HepG2 (cell line): ENCODE results near the gene CCDC170. TPM values are rescaled to one million over a fixed set of nuclear protein-coding genes. Genes with fewer than 3 reads are reported as not detected.
A peak's percentile ranks its signal among the peaks of the same experiment; 100 is the strongest.

Source experiments
- HMGXB3 ChIP-seq: sonication (generic); formaldehyde crosslinking; IDR thresholded peaks from 2 replicates; pipeline ENCODE4 v1.4.0; 2020; ENCODE audit warnings: missing genetic modification reagents, borderline replicate concordance
- HNF4G ChIP-seq, 2 experiments: sonication (generic) in 1 of 2; formaldehyde crosslinking in 1 of 2; IDR thresholded peaks; 2 replicates each; pipeline versions ENCODE4 v1.4.0 to v1.6.1; 2011 to 2020; ENCODE audit warnings: borderline replicate concordance in 2 of 2, low read depth in 2 of 2, mild to moderate bottlenecking in 2 of 2, low read length in 1 of 2, missing genetic modification reagents in 1 of 2, moderate library complexity in 1 of 2
- HNRNPUL1 ChIP-seq: fragments of 200-400 bp; formaldehyde crosslinking; IDR thresholded peaks from 2 replicates; pipeline ENCODE4 v1.6.1; 2017; ENCODE audit warnings: low read depth, mild to moderate bottlenecking, low read length, moderate library complexity
- MEF2D ChIP-seq: sonication (generic); formaldehyde crosslinking; IDR thresholded peaks from 2 replicates; pipeline ENCODE4 v1.5.1; 2020; ENCODE audit warnings: mild to moderate bottlenecking, missing genetic modification reagents
- SP1 ChIP-seq, 2 experiments: fragments of 450-650 bp in 1 of 2; sonication (generic) in 1 of 2; formaldehyde crosslinking in 1 of 2; IDR thresholded peaks; 2 replicates each; pipeline versions ENCODE4 v1.4.0 to v1.6.1; 2016 to 2020; ENCODE audit warnings: missing genetic modification reagents in 1 of 2
- TRAFD1 ChIP-seq: sonication (generic); formaldehyde crosslinking; IDR thresholded peaks from 2 replicates; pipeline ENCODE4 v1.5.1; 2020; ENCODE audit warnings: missing genetic modification reagents, mild to moderate bottlenecking, borderline replicate concordance
- ZNF331 ChIP-seq: sonication (generic); formaldehyde crosslinking; IDR thresholded peaks from 2 replicates; pipeline ENCODE4 v1.4.0; 2020; ENCODE audit warnings: missing genetic modification reagents
- ZNF652 ChIP-seq: IDR thresholded peaks from 2 replicates; pipeline ENCODE4 v1.6.1; 2016; ENCODE audit warnings: low read depth, borderline replicate concordance
- polyA plus RNA-seq, 8 experiments: library from polyadenylated mRNA; depleted of rRNA in 3 of 8; stranded (reverse) in 7 of 8; unstranded in 1 of 8; fragments of >200 nt; fragmentation: Illumina TruSeq in 4 of 8; extraction: Trizol in 4 of 8; gene quantifications; 2 replicates each; pipeline versions ENCODE4 v1.2.1 to v1.2.3, GENCODE V29; 2011 to 2016; ENCODE audit warnings: low read depth in 4 of 8, missing spikeins in 1 of 8, mixed read lengths in 1 of 8; ENCODE audit not compliant: insufficient read depth in 1 of 8
- total RNA-seq, 5 experiments: library from RNA; depleted of rRNA; stranded (reverse); fragments of >200 nt; fragmentation: Illumina TruSeq; extraction: Trizol; gene quantifications; 2 replicates each; pipeline ENCODE4 v1.2.3, GENCODE V29; 2016; ENCODE audit warnings: low read depth in 1 of 5
- TF ChIP-seq, protein P1 (sequence below): sonication (generic); formaldehyde crosslinking; IDR thresholded peaks from 2 replicates; pipeline ENCODE4 v1.5.0; 2020; ENCODE audit warnings: missing genetic modification reagents
- TF ChIP-seq, protein P2 (sequence below): IDR thresholded peaks from 2 replicates; pipeline ENCODE4 v1.6.1; 2016; ENCODE audit warnings: low read depth, borderline replicate concordance
- TF ChIP-seq, protein P3 (sequence below): sonication (generic); formaldehyde crosslinking; IDR thresholded peaks from 2 replicates; pipeline ENCODE4 v1.9.0; 2021; ENCODE audit warnings: missing genetic modification reagents, mild to moderate bottlenecking, borderline replicate concordance
- TF ChIP-seq, protein P4 (sequence below): sonication (generic); formaldehyde crosslinking; IDR thresholded peaks from 2 replicates; pipeline ENCODE4 v1.4.0; 2020; ENCODE audit warnings: low read depth, missing genetic modification reagents
- TF ChIP-seq, protein P5 (sequence below): sonication (generic); formaldehyde crosslinking; IDR thresholded peaks from 2 replicates; pipeline ENCODE4 v1.8.1; 2023; ENCODE audit warnings: mild to moderate bottlenecking, missing genetic modification reagents, borderline replicate concordance

The CCDC170 gene
- total and polyA plus RNA-seq, 2 of the 13 experiments (the other 11 are each of a cell fraction or from before 2014, with no cell fraction given) = 0.90 to 5.1 TPM

DNA sequence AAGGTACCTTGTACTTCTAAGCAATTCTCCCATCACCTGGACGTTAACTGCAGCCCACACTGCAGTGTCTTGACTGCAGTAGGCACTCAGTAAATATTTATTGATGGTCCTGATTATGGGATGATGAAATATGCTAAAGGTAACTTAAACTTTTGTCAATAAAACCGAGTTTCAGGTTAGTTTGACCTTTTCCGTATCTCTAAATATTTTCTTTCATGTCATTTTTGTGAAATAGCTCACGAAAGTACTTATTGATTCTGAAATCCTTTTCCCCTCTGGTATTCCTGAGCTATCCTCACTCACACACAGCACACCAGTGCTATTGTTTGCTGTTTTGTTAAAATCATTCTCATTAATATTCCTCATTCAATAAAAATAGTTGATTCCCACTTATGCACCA lies 164.3 kb downstream of the CCDC170 start (continued):
- TF ChIP-seq, protein P1, sequence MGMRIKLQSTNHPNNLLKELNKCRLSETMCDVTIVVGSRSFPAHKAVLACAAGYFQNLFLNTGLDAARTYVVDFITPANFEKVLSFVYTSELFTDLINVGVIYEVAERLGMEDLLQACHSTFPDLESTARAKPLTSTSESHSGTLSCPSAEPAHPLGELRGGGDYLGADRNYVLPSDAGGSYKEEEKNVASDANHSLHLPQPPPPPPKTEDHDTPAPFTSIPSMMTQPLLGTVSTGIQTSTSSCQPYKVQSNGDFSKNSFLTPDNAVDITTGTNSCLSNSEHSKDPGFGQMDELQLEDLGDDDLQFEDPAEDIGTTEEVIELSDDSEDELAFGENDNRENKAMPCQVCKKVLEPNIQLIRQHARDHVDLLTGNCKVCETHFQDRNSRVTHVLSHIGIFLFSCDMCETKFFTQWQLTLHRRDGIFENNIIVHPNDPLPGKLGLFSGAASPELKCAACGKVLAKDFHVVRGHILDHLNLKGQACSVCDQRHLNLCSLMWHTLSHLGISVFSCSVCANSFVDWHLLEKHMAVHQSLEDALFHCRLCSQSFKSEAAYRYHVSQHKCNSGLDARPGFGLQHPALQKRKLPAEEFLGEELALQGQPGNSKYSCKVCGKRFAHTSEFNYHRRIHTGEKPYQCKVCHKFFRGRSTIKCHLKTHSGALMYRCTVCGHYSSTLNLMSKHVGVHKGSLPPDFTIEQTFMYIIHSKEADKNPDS = peak; percentile 74; the same call in 1 of the 2 replicates
- TF ChIP-seq HMGXB3 (CRISPR knock-in tag) (no peak; the same call in 1 of the 2 replicates), MEF2D (CRISPR knock-in tag) (peak; percentile 52; the same call in 1 of the 2 replicates), HNRNPUL1 (no peak), ZNF331 (CRISPR knock-in tag) (peak; percentile 96), SP1 (IDR thresholded peaks at IDR 0.05) (no peak), SP1 (CRISPR knock-in tag; IDR thresholded peaks at IDR 0.05) (no peak), TRAFD1 (CRISPR knock-in tag) (no peak), HNF4G (IDR thresholded peaks at IDR 0.05; ENCODE audit: borderline replicate concordance, low read depth, low read length) (no peak), HNF4G (CRISPR knock-in tag; IDR thresholded peaks at IDR 0.05; ENCODE audit: borderline replicate concordance, low read depth) (peak; percentile 27; the same call in 1 of the 2 replicates), ZNF652 (CRISPR knock-in tag) (peak; percentile 57; the same call in 1 of the 2 replicates)
- TF ChIP-seq, protein P2, sequence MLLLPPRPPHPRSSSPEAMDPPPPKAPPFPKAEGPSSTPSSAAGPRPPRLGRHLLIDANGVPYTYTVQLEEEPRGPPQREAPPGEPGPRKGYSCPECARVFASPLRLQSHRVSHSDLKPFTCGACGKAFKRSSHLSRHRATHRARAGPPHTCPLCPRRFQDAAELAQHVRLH (CRISPR knock-in tag) = peak; percentile 71; the same call in 1 of the 2 replicates
- TF ChIP-seq, protein P3, sequence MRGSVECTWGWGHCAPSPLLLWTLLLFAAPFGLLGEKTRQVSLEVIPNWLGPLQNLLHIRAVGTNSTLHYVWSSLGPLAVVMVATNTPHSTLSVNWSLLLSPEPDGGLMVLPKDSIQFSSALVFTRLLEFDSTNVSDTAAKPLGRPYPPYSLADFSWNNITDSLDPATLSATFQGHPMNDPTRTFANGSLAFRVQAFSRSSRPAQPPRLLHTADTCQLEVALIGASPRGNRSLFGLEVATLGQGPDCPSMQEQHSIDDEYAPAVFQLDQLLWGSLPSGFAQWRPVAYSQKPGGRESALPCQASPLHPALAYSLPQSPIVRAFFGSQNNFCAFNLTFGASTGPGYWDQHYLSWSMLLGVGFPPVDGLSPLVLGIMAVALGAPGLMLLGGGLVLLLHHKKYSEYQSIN (CRISPR knock-in tag) = no peak
- TF ChIP-seq, protein P4, sequence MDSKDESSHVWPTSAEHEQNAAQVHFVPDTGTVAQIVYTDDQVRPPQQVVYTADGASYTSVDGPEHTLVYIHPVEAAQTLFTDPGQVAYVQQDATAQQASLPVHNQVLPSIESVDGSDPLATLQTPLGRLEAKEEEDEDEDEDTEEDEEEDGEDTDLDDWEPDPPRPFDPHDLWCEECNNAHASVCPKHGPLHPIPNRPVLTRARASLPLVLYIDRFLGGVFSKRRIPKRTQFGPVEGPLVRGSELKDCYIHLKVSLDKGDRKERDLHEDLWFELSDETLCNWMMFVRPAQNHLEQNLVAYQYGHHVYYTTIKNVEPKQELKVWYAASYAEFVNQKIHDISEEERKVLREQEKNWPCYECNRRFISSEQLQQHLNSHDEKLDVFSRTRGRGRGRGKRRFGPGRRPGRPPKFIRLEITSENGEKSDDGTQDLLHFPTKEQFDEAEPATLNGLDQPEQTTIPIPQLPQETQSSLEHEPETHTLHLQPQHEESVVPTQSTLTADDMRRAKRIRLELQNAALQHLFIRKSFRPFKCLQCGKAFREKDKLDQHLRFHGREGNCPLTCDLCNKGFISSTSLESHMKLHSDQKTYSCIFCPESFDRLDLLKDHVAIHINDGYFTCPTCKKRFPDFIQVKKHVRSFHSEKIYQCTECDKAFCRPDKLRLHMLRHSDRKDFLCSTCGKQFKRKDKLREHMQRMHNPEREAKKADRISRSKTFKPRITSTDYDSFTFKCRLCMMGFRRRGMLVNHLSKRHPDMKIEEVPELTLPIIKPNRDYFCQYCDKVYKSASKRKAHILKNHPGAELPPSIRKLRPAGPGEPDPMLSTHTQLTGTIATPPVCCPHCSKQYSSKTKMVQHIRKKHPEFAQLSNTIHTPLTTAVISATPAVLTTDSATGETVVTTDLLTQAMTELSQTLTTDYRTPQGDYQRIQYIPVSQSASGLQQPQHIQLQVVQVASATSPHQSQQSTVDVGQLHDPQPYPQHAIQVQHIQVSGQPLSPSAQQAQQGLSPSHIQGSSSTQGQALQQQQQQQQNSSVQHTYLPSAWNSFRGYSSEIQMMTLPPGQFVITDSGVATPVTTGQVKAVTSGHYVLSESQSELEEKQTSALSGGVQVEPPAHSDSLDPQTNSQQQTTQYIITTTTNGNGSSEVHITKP (CRISPR knock-in tag) = no peak
- TF ChIP-seq, protein P5, sequence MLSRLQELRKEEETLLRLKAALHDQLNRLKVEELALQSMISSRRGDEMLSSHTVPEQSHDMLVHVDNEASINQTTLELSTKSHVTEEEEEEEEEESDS (CRISPR knock-in tag) = no peak
